IPS DF 19.7 (cell line): ENCODE data around the gene SCN2A.
A peak's percentile ranks its signal among the peaks of the same experiment; 100 is the strongest.
"Not testable (repeated sequence)": the region's sequence is repeated elsewhere in the genome, so short reads cannot be mapped to it uniquely, and the experiment has no call there.

Experiments used
- DNase-seq: peaks from one replicate; pipeline ENCODE4 v3.0.0-alpha.2; 2013; ENCODE audit warnings: low read depth, low spot score

Gene SCN2A

DNA sequence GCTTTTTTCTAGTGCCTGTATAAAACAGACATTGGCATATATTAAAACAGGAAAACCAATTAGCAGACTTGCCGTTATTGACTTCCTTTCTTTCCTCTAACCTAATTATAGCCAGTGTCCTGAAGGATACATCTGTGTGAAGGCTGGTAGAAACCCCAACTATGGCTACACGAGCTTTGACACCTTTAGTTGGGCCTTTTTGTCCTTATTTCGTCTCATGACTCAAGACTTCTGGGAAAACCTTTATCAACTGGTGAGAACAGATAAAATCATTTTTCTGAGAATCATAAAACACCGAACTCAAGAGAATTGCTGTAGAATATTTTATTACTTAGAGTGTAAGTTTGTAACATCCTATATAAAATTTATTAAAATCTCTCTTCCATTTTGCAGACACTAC, 74.3 kb downstream of the SCN2A start:
- DNase-seq, result no peak

DNA sequence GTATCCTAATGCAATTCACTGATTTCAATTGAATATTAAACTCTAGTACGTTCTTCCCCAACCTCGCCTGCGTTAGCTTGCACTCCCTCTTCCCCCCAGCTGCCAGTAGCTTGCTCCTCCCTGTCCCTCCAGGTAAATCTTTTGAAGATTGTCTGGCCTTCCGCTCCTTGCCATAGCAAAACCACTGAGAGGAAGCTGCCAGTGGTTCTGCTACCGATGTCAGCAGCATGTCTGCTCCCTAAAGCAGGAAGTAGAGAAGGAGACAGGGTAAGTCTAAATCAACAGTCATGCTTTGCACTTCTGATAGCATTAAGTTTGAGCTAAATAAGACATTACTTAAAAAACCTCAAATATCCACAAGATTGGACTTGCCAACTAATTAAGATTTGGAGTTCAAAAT, 89.1 kb downstream of the SCN2A start:
- DNase-seq, result no peak

DNA sequence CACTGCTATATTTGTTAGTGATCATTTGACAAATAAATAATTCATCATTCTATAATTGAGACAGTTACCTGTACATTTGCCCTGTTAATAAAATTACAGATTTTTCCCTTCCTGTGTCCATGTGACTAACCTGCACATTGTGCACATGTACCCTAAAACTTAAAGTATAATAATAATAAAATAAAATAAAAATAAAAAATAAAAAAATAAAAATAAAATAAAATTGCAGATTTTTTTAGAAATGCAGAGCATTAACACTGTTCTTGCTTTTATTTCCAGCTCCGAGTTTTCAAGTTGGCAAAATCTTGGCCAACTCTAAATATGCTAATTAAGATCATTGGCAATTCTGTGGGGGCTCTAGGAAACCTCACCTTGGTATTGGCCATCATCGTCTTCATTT, 105.1 kb downstream of the SCN2A start:
- DNase-seq, result not testable (repeated sequence)

DNA sequence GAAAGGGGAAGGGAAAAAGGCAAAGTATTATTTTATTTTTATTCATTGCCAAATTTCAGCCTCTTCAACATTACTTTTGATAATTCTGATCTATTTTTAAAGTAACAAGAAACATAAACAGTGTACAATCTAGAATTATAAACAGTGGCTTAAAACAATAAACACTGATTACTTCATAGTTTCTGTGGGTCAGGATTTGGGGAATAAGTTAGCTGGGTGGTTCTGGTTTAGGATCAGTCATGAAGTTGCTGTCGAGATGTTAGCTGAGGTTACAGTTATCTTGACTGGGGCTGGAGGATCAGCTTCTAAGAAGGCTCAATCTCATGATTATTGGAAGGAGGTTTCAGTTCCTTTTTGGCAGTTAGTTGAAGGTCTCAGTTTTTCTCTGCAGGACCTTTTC, 109.2 kb downstream of the SCN2A start:
- DNase-seq, result no peak

DNA sequence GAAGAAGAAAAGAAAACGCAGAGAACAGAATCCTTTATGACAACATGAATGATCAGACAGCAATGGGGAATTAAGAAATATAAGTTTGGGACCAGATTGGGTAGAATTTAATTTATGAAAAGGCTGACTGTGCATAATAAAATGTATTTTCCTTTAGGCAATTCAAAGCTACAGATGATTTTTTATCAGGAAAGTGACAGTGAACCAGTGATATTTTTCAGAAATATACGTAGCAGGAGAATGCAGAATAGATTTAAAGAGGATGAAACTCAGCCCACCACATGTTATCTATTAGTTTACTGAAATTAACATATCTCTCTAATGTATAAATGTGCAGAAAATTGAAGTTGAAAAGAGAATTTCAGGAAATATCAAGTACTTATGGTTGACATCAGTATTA, 110.0 kb downstream of the SCN2A start:
- no peak for DNase-seq

DNA sequence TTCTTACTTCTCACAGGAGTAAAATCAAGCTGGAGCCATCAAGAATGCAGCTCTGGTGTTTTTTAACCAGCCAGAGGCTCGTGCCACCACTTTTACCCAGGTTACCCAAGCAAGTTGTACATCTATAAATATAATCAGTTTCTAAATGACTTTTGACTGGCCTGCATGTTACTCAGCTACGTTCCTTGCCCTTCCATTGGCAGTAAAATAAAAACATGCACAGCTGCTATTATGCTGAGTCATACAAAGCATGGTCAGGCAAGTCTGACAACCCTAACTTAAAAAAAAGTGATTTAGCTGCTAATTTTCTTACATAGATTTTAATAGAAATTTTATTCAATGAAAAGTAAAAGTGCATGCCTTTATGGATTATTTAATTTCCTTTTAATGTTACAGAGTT, 118.5 kb downstream of the SCN2A start:
- DNase-seq, result no peak

DNA sequence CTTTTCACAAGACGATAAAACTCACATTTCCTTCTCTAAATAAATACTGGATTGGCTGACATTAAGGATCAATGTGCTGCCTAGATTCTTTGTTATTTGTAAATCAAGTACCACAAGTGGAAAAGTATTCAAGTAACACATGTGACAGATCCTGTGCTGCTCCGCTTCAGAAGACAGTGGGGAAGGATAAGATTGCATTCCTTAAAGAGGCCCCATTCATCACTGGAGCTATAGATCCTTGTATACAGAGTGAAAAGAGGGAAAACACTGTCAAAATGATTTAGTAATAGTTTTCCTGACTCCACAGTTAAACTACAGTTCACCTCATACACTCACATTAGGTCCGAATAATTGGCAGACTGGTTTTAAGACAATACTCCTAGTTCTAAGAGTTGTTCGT, 122.3 kb downstream of the SCN2A start:
- DNase-seq, result no peak

DNA sequence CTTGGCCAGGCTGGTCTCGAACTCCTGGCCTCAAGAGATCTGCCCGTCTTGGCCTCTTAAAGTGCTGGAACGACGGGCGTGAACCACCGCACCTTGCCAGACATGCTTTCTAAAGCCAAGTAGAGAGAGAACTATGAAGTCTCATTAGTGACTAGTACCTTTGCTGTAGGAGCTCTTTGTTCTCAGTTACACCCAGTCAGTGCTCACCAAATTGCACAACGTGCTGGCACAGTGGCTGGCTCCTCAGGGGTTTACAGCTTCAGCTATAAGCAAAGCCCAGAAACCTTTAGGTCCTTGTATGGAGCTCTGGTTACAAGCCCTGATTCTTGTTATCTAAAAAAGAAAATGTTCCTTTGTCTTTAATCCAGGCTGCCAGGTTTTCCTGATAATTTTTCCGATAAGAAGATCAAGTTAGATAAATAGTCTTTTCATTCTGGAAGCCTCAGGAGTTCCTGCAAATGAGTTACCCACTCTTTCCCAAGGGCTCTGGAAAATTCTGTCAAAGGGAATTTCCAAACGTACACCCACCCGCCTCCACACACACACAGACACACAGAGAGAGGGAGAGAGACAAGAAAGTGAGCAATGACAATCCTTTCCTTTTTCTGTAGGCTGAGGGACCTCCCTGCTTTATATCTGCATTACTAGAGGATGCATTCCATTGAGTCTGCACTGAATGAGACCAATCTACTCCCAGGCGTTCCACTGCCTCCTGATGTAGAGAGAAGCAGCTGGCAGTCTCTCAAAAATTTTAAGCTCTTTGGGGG, 130.1 kb downstream of the SCN2A start:
- DNase-seq, result peak; percentile 25

DNA sequence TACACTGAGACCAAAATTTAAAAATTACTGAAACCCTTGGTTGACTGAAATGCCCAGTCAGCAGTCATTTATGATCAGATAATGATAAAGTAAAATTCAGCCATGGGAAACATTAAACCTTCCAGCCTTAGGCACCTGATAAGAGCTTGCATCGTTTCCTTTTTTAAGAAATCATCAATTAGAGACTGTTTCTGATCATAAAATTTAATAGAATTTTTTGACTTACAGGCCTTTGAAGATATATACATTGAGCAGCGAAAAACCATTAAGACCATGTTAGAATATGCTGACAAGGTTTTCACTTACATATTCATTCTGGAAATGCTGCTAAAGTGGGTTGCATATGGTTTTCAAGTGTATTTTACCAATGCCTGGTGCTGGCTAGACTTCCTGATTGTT, 130.7 kb downstream of the SCN2A start:
- DNase-seq, result no peak

DNA sequence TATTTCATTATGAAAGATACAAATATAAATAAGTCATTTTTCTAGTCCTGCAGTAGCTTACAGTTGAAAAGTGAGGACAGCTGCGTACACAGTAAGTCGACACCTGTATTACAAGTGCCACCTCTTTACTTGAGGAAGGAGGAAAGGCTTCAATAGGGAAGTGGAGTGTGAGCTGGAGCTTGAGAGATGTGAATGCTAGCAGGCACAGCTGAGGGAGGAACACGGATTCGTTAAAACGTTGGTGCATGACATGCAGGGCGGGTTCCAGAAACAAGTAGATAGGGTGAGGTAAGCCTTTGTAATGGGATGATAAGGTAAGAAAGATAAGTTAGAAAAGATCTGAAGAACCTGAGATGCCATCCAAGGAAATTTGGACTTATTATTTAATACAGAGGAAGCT, 132.1 kb downstream of the SCN2A start:
- DNase-seq, result peak; percentile 25

DNA sequence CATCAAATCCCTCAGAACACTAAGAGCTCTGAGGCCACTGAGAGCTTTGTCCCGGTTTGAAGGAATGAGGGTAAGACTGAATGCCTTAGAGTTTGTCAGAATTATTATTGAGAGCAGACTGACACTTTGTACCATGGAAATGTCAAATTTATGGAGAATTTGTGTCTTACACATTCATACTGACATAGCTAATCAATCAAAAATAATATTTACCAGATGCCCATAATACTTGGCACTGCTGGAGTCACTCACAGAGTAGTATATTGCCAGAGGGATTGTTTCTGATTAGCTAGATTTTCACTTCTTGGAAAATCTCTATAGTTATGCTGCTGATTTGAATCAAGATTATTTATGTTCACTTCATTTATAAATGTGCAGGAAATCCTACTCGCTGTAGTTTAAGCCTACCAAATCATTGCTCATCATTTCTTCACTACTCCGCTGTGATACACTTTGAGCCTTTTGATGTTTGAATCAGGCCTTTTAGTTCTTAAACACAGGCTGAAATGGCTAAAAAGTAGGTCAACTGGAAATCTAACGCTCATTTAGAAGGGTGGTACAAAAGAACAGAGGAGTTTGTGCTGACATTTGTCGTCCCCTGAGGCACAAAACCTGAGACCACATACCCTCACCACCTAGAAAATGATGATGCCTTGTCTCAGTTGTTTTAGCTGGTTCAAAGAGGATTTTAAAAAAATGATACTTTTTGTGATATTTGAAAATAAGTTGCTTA, 134.2 kb downstream of the SCN2A start:
- DNase-seq, result no peak

DNA sequence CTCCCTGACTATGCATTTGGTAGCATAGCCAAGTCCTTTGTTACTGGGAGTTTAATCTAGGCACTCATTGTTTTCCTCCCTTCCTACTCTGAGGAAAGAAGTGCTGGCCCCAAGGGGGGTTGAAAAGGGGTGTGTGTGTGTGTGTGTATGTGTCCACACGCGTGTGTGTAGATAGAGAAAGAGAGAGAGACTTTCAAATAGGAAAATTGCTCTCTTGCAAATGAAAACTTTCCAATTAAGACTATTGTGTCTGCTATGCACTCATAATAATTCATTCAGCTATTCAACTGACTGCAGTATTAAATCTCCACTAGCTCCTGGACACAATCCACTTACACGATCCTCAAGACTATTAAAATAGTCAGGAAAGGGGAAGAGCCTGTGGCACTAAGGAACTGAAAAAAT, 137.4 kb downstream of the SCN2A start:
- no peak for DNase-seq

DNA sequence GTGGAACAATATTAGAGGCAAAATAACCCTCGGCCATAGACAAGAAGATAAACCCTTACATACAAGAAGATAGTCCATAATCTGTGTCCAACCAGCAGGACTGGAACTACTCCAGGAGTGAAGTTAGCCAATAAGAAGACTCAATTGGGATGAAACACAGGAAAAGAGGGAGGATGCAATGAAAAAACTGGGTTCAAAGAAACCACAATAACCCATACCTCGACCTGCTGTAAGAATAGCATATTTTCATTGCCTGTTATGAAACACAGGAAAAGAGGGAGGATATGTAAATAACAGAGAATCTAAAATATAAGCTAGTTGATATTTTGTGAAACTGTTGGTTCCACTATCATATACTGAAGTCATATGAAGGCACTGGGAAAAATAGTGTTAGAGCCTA, 143.1 kb downstream of the SCN2A start:
- no peak for DNase-seq

DNA sequence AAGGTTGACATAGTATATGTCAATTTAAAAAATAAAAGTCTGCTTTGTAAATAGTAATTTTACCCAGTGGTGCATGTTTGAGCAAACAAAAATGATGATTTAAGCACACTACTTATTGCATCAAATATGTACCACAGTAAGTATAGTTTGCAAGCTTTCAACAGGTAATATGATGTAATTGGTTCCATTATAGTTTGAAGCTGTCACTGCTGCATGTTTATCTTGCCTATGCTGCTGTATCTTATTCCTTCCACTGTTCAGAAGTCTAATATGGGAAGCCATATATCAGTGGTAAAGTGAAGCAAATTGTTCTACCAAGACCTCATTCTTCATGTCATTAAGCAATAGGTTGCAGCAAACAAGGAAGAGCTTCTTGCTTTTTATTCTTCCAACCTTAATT, 151.7 kb downstream of the SCN2A start:
- DNase-seq, result no peak

DNA sequence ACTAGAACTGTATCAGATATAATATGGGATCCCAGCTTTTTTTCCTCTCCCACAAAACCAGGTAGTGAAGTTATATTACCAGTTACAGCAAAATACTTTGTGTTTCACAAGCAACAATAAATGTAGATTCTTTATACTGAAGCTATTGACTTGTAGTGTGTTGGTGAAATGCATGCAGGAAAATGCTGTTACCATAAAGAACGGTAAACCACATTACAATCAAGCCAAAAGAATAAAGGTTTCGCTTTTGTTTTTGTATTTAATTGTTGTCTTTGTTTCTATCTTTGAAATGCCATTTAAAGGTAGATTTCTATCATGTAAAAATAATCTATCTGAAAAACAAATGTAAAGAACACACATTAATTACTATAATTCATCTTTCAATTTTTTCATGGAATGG, 152.6 kb downstream of the SCN2A start:
- DNase-seq, result no peak

DNA sequence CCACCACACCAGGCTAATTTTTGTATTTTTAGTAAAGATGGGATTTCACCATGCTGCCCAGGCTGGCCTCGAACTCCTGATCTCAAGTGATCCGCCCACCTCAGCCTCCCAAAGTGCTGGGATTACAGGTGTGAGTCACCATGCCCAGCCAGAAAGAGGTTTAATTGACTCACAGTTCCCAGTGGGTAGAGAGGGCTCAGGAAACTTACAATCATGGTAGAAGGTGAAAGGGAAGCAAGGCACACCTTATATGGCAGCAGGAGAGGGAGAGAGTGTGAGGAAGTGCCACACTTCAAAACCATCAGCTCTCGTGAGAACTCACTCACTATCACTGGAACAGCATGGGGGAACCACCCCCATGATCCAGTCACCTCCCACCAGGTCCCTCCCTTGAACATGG, 159.4 kb downstream of the SCN2A start:
- DNase-seq, result not testable (repeated sequence)

DNA sequence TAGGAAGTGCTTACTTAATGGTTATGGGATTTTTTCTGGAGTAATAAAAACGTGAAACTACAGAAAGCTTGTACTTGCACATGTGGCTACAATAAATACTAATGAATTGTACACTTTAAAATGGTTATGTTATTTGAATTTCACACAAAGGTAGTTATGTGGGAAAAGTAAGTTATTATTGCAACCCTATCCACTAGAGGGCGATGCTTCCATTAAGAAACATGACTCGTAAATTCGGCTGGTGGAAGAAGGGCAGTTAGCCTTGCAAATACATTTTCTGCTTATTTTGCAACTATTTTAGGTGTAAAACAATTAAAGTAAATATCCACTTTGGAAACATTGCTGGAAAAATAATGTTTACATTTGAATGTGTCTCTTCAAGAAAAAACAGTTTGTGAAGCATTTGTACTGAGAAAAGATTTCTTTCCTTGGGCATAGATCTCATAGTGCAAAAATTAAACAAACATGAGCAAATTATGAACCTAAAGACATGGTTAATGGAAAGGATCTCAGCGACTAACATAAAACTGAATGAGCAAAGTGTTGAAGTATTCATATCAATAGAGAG, 162.2 kb downstream of the SCN2A start:
- no peak for DNase-seq

DNA sequence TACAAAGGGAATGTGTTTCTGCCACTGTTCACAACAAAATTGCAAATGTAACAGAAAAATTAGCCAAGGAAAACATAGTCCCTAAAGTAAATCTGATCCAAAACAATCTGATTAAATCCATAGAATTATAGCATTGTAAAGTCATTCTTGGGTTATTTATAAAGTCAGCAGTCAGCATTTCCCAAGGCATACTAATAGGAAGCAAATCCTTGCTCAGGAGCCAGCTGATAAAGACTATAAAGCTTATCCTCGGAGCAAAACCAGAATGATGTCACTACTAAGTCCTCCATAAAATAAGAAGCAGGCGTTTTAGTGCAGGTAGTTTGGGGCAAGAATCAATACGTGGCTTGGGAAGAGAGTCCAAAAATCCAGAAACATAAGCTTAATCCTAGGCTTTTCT, 162.9 kb downstream of the SCN2A start:
- DNase-seq, result no peak

DNA sequence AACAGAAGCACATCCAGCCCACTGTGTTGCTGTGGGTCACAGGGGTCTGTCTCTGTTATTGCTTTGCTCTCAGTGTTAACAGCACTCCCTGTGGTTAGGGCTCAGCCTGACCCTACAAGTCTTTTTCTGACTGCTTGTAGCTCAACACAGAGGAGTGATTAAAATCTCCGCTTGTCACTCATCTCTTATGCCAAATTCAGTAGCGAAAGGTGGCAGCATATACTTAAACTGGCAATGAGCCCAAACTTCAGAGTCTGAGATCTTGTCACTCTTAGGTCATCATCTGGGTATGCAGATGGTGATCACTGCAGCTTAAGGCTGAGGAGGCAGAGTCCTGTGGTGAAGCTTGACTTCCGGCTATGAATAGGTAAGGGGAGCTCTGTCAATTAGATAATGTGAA, 167.0 kb downstream of the SCN2A start:
- DNase-seq, result peak; percentile 68

DNA sequence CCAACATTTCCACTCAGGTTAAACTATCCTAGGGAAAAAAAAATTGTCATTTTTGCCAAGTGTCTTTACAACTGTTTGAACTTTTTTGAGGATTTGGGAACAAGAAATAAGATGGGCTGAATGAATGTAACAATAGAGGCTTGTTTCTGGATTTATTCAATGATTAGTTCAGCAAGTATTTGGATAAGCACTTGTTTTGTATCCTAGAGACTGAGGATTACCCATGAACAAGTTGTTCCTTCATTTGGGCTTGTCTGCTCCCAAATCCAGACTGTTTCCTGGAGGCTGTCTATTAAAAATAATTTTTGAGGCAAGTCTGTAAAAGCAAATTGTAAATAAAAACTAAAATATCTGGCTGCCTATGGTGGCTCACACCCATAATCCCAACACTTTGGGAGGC, 168.3 kb downstream of the SCN2A start:
- DNase-seq, result no peak

DNA sequence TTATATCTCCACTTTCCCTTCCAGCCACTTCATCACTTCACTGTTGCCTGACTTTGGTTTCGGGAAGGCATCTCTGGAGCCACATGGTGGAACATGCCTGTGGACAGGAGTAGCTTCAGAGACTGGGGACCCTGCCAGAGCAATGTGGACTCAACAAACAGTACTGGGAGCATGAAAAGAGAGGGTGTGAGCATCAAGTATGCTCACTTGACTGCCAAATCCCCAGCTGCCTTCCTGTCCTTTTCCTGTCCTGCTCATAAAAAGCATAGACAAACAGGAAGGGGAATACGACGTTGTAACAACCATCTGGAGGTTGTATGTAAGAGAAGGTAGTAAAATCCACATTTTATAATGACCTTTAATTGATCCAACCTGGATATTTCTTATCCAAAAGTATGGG, 169.0 kb downstream of the SCN2A start:
- no peak for DNase-seq

DNA sequence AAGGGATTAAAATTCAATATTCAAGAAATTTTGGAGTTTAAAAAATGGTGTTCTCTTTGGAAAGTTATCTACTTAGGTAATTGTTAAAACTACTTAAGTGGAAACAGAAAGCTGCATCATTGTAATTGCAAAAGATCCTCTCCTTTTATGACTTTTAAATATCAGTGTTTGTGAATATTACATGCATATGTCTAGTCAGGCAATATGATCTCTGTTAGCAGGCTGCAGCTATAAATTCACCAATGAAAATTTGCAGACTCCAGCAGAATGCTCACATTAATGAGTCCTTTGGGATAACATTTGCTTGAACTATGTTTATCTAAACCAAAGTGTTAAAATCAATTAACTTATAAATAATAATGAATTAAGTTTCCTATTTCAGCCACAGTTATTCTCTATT, 171.1 kb downstream of the SCN2A start:
- no peak for DNase-seq

DNA sequence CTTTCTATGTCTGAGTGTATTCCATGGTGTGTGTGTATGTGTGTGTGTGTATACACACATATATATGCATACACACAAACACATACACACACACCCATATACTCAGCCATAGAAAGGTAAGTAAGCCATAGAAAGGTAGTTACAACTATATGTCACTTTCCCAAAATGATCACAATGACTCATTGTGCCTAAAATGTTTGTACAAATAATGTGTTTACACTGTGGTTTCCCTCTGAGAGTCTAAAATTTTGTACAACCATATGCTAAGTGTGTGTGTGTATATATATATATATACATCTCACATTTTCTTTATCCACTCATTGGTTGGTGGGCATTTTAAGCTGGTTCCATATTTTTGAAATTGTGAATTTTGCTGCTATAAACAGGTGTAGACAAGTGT, 175.0 kb downstream of the SCN2A start:
- DNase-seq, result no peak
